Thyroid gland (tissue), 4 donors: ENCODE results near the gene SCN5A. TPM values are rescaled to one million over a fixed set of nuclear protein-coding genes. Genes with fewer than 3 reads are reported as not detected.

ENCODE experiments used
- DNase-seq, 2 donors: peaks; one replicate each; pipeline ENCODE4 v3.0.0-alpha.2; 2019
- H3K27ac ChIP-seq, 3 donors: fragments of 200-600 bp; sonication (generic); 1 replicate in 2 of 3; 2 replicates in 1 of 3; pipeline ENCODE4 v1.5.1; 2016 to 2019; ENCODE audit warnings: mild to moderate bottlenecking in 1 of 3, moderate library complexity in 1 of 3
- H3K27me3 ChIP-seq: fragments of 200-600 bp; sonication (generic); one replicate; pipeline ENCODE4 v1.5.1; 2019
- H3K36me3 ChIP-seq, 2 donors: fragments of 200-600 bp; sonication (generic); one replicate each; pipeline ENCODE4 v1.5.1; 2016 to 2019
- H3K4me1 ChIP-seq, 2 donors: fragments of 200-600 bp; sonication (generic); one replicate each; pipeline ENCODE4 v1.5.1; 2017 to 2019
- H3K4me3 ChIP-seq, 3 donors: fragments of 200-600 bp; sonication (generic); replicated peaks in 1 of 3; 1 replicate in 2 of 3; 2 replicates in 1 of 3; pipeline ENCODE4 v1.5.1; 2016; ENCODE audit warnings: mild to moderate bottlenecking in 1 of 3
- H3K9me3 ChIP-seq: fragments of 200-600 bp; sonication (generic); one replicate; pipeline ENCODE4 v1.5.1; 2017
- CTCF ChIP-seq, 6 experiments: fragments of 200-600 bp in 3 of 6; fragments of 450-650 bp in 3 of 6; sonication (generic) in 3 of 6; IDR thresholded peaks; one replicate each; pipeline ENCODE4 v1.5.1; 2016 to 2019; ENCODE audit warnings: antibody characterized with exemption in 6 of 6, mild to moderate bottlenecking in 2 of 6, inconsistent platforms in 1 of 6, moderate library complexity in 1 of 6
- POLR2A ChIP-seq, 2 donors: fragments of 450-650 bp; IDR thresholded peaks; one replicate each; pipeline ENCODE4 v1.6.1; 2017; ENCODE audit warnings: antibody characterized with exemption in 2 of 2, mild to moderate bottlenecking in 2 of 2, moderate library complexity in 1 of 2
- WGBS, 2 donors: methylation state at CpG; one replicate each; pipeline ENCODE4 v1.1.5; 2017; 5-methylcytosine and 5-hydroxymethylcytosine counted together
- intact Hi-C: fragments of 100-400 bp; cut with DNase I; formaldehyde crosslinking; loops from one replicate; pipeline ENCODE4 v1.15.1; 2023
- total RNA-seq, 4 donors: library from RNA; depleted of rRNA; stranded (reverse); fragments of >200 nt; gene quantifications; one replicate each; pipeline ENCODE4 v1.2.3, GENCODE V29; 2016

The SCN5A gene
- total RNA-seq, 4 donors from 2014 or later = 0.13 to 1.9 (median 1.1) TPM

DNA sequence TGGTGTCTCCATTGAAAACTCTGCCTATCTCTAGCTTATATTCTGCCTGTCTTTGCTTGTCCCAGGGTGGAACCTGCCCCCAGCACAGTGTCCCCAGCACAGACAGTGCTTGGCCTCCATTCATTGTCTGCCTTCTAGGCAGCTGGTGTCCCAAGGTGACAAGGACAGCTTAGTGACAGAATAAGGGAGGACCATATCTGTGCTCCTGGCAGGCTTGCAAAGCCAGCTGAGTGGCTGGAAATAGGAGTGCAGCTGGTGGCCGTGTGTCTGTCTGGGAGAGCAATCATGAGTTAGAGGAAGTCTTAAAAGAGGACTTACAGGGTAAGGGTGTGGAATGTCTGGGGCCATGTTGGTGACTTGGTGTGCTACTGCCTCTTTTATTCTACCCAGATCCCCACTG lies 33.4 kb downstream of the SCN5A start:
- no peak for DNase-seq
- TF ChIP-seq CTCF (IDR thresholded peaks at IDR 0.05) = no peak
- TF ChIP-seq POLR2A (IDR thresholded peaks at IDR 0.05) = no peak
- no peaks in the 10 kb centered on the region for H3K4me1 ChIP-seq
- H3K36me3 ChIP-seq = no peaks in the 10 kb centered on the region
- WGBS, 2 donors = 43 to 67% methylated on average over 1 of the region's 1 CpG
- no peak overlapping the region for H3K4me3 ChIP-seq
- H3K27me3 ChIP-seq = no peaks in the 10 kb centered on the region
- no peak overlapping the region for H3K27ac ChIP-seq
- no peaks in the 10 kb centered on the region for H3K9me3 ChIP-seq
- intact Hi-C loops = no loop called here

DNA sequence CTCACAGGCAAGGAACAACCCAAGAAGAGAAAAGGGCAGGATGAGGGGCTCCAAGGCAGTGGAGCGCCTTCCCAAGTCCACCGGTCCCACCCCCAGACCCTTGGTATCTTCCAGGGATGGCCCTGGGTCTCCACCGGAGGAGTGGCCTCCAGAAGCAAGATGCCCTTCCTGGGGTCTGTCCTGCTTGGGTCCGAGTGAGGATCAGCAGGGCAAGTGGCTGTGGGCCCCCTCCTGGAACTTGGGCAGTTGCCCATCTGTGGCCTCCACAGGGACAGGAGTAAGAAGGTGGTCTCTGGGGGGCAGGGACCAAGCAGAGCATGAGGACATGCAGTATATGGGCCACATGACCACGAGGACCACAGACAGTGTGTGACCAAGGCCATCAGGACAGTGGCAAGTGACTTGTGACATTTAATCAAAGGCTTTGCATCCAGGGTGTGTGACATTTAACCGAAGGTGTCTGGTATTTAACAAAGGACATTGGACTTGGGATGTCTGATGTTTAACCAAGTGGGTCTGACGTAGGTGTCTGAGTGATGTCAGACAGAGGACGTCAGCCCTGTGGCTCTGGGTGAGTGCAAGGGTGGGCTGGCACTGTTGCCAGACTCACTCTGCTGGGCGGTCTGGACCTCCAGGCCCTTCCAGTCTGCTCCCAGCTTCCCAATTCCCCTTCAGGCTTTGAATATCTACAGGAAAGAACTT lies 34.7 kb downstream of the SCN5A start:
- intact Hi-C loops = no loop called here
- H3K36me3 ChIP-seq = no peaks in the 10 kb centered on the region

DNA sequence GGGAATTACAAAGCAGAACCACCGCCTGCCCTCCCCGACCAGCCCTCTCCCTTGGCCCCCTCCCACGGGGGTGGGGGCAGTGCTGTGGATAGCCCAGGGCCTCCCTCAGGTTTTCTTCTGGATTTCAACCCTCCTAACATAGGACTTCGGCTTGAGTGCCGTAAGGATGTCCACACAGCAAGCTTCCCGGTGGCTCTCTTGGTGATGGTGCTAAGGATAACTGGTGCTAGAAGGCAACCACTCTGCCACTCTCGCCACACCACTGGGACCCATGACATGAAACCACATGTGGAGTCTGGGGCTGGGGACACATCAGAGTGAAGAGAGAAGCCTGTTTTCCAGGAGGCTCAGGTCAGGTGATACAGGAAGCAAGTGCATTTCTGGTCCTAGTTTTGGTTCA lies 35.4 kb downstream of the SCN5A start:
- WGBS, 2 donors = 79 to 86% methylated on average over 7 of the region's 7 CpGs
- no peak for DNase-seq
- intact Hi-C loops = no loop called here
- no peaks in the 10 kb centered on the region for H3K36me3 ChIP-seq
- no peaks in the 10 kb centered on the region for H3K9me3 ChIP-seq
- no peak overlapping the region for H3K27ac ChIP-seq
- no peak for TF ChIP-seq POLR2A (IDR thresholded peaks at IDR 0.05)
- TF ChIP-seq CTCF (IDR thresholded peaks at IDR 0.05) = no peak
- H3K27me3 ChIP-seq = no peaks in the 10 kb centered on the region
- no peaks in the 10 kb centered on the region for H3K4me1 ChIP-seq
- H3K4me3 ChIP-seq = no peak overlapping the region

More for the DNA sequence above, 34.7 kb downstream of the SCN5A start:
- Histone ChIP-seq H3K9me3 (no peaks in the 10 kb centered on the region), H3K4me1 (no peaks in the 10 kb centered on the region), H3K27ac (no peak overlapping the region), H3K4me3 (no peak overlapping the region), H3K27me3 (no peaks in the 10 kb centered on the region)
- 90 to 91% methylated on average over 8 of the region's 9 CpGs for WGBS, 2 donors
- TF ChIP-seq POLR2A (IDR thresholded peaks at IDR 0.05) (no peak), CTCF (IDR thresholded peaks at IDR 0.05) (no peak)
- DNase-seq = no peak

- no peak overlapping the region for H3K4me3 ChIP-seq
- DNase-seq = no peak
- H3K27me3 ChIP-seq = no peaks in the 10 kb centered on the region
- WGBS, 2 donors = 89 to 93% methylated on average over 5 of the region's 5 CpGs
- no peaks in the 10 kb centered on the region for H3K4me1 ChIP-seq
- H3K9me3 ChIP-seq = no peaks in the 10 kb centered on the region
- no peak overlapping the region for H3K27ac ChIP-seq
- no peak for TF ChIP-seq POLR2A (IDR thresholded peaks at IDR 0.05)
- TF ChIP-seq CTCF (IDR thresholded peaks at IDR 0.05) = no peak
- H3K36me3 ChIP-seq = no peaks in the 10 kb centered on the region
- intact Hi-C loops = no loop called here
Observed at GRCh38 chr3:38613426-38613825, 36.1 kb downstream of the SCN5A start.

GRCh38 chr3:38611866-38612265 lies 37.6 kb downstream of the SCN5A start:
- intact Hi-C loops = no loop called here
- WGBS, 2 donors = 79 to 91% methylated on average over 2 to 4 of the region's 4 CpGs
- Histone ChIP-seq H3K4me1 (no peaks in the 10 kb centered on the region), H3K27ac (no peak overlapping the region), H3K36me3 (no peaks in the 10 kb centered on the region), H3K27me3 (no peaks in the 10 kb centered on the region), H3K9me3 (no peaks in the 10 kb centered on the region), H3K4me3 (no peak overlapping the region)
- no peak for DNase-seq
- TF ChIP-seq POLR2A (IDR thresholded peaks at IDR 0.05) = no peak
- TF ChIP-seq CTCF (IDR thresholded peaks at IDR 0.05) = no peak
